ENCODE results near the gene ZNF644. TPM values are rescaled to one million over a fixed set of nuclear protein-coding genes. Genes with fewer than 3 reads are reported as not detected.
"Not testable (repeated sequence)": the region's sequence is repeated elsewhere in the genome, so short reads cannot be mapped to it uniquely, and the experiment has no call there.

ZNF644 gene
- 10 to 100 TPM; 24.9 to 34.4 TPM for total RNA-seq

DNA sequence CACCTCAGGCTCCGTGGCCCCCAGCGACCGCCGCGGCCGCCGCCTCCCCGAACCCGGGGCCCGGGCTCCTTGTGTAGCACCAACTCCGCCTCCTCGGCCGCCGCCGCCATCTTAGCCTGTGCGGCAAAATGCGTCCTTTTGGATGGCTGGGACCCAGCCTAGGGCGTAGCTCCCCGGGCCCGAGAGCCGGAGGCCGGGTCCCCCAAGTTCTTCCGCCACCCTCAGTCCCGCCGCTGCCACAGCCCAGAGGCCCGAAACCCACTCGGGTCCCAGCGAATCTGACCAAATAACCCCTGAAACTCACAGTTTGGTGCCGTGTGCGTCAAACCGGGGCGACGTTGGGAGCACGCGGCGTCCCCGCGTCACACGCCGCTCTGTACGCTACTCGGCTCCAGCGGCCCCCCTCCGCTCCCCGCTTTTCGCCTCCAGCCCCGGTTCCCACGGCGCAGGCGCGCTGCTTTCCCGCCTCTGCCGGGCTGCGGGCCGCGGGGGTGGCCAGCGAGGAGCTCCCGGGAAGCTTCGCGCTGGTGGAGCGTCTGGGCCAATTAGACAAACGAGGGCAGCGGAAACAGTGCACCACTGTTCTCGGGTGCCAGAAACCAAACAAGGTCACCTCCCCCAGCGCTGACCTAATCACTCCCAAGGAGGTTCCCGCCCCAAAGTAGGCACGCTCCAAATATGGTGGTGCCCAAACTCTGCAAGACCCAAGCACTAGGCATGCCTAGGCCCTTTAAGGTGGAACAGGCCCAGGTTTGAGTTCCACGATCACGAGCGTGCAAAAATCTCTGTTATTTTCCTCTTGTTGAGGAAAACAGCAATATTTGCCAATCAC lies at the start of gene ZNF644:
TSS of gene ZNF644 (minus strand) at position 350 of the 832 bp plus-strand sequence. CDS start 39,682 bp downstream, outside the sequence.
- Histone ChIP-seq H3K4me3 (peak within 1 kb of the TSS; percentile 97 to 98), H3K27me3 (no peaks in the 10 kb centered on the region), H3K36me3 (peaks cover 3% of the 10 kb centered on the region), H3K4me1 (peaks cover 0 to 48% of the 10 kb centered on the region in 2 donors), H3K27ac (peak within 1 kb of the TSS; percentile 100), H3K9me3 (no peaks in the 10 kb centered on the region)
- DNase-seq (ENCODE audit: low spot score), result peak; percentile 94
- TF ChIP-seq, protein P1, sequence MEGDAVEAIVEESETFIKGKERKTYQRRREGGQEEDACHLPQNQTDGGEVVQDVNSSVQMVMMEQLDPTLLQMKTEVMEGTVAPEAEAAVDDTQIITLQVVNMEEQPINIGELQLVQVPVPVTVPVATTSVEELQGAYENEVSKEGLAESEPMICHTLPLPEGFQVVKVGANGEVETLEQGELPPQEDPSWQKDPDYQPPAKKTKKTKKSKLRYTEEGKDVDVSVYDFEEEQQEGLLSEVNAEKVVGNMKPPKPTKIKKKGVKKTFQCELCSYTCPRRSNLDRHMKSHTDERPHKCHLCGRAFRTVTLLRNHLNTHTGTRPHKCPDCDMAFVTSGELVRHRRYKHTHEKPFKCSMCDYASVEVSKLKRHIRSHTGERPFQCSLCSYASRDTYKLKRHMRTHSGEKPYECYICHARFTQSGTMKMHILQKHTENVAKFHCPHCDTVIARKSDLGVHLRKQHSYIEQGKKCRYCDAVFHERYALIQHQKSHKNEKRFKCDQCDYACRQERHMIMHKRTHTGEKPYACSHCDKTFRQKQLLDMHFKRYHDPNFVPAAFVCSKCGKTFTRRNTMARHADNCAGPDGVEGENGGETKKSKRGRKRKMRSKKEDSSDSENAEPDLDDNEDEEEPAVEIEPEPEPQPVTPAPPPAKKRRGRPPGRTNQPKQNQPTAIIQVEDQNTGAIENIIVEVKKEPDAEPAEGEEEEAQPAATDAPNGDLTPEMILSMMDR (IDR thresholded peaks at IDR 0.05), result no peak

DNA sequence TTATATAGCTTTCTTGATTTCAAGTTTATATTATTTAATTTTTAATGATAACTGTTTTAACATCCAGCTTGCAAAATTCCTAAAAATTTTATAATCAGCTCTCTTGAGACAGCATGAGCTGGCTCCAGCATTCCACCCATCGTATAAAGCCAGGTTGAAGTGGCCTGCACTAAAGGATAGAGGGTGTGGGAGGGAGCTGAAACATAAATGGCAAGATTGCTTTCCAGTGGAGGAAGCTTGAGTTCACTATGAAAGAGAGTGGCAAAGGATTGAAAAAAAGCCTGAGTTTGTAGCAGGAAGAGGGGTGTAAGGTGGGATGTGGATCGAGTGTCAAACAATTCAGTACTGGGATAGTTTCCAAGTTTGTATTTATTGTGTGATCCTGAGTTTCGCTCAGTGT lies 48.5 kb upstream of the ZNF644 start:
- TF ChIP-seq, protein P1 (IDR thresholded peaks at IDR 0.05), result no peak
- no peak overlapping the region for H3K4me3 ChIP-seq

DNA sequence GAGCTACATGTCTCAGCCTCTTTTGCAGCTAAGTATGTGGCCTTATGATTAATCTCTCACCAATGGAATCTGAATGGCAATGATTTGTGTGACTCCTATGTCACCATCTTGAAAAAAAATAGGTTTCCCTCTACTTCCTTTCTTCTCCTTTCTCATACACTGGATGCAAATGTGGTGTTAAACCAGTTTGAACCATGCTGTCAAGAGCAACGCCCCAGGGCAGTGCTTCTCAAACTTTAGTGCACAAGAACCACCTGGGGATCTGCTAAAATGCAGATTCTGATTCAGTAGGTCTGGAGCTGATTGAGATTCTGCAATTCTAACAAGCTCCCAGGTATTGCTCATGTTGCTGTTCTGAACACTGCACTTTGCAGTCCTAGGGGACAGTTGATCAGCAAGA lies 44.7 kb upstream of the ZNF644 start:
- DNase-seq (ENCODE audit: low spot score), result no peak
- Histone ChIP-seq H3K36me3 (no peaks in the 10 kb centered on the region), H3K4me3 (no peak overlapping the region), H3K9me3 (no peaks in the 10 kb centered on the region), H3K27ac (no peak overlapping the region), H3K27me3 (no peaks in the 10 kb centered on the region), H3K4me1 (no peaks in the 10 kb centered on the region)
- TF ChIP-seq, protein P1 (IDR thresholded peaks at IDR 0.05), result no peak

More for the DNA sequence above, 48.5 kb upstream of the ZNF644 start:
- no peaks in the 10 kb centered on the region for H3K27me3 ChIP-seq
- H3K27ac ChIP-seq, result no peak overlapping the region
- no peaks in the 10 kb centered on the region for H3K9me3 ChIP-seq
- no peaks in the 10 kb centered on the region for H3K4me1 ChIP-seq
- DNase-seq (ENCODE audit: low spot score), result no peak
- no peaks in the 10 kb centered on the region for H3K36me3 ChIP-seq

DNA sequence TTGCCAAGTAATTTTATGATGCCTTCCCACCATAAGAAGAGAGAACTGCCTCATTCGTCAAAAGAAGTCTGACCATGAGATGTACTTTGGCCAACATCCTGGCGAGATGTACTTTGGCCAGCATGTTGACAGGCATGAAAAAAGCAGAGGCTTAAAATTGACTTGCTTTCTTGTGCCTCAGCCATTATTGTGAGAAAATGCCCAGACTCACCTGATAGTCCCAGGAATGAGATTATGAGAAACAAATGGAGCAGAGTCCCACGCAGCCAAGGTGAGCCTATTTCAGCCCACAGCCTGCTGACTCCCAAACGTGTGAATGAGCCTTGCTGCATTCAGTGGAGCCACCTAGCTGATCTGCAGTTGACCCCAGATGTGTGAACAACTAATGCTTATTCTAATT lies 43.5 kb upstream of the ZNF644 start:
- TF ChIP-seq, protein P1 (IDR thresholded peaks at IDR 0.05), result no peak
- Histone ChIP-seq H3K4me3 (no peak overlapping the region), H3K9me3 (no peaks in the 10 kb centered on the region), H3K4me1 (no peaks in the 10 kb centered on the region), H3K27me3 (no peaks in the 10 kb centered on the region), H3K27ac (no peak overlapping the region), H3K36me3 (no peaks in the 10 kb centered on the region)
- no peak for DNase-seq (ENCODE audit: low spot score)

DNA sequence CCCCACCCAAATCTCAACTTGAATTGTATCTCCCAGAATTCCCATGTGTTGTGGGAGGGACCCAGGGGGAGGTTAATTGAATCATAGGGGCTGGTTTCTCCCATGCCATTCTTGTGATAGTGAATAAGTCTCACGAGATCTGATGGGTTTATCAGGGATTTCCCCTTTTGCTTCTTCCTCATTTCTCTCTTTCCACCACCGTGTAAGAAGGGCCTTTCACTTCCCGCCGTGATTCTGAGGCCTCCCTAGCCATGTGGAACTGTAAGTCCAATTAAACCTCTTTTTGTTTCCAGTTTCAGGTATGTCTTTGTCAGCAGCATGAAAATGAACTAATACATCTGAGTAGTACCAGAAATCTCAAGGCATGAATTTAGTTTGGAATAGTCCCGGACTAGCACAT lies 41.6 kb upstream of the ZNF644 start:
- not testable (repeated sequence) for DNase-seq (ENCODE audit: low spot score); H3K4me1 ChIP-seq; H3K27me3 ChIP-seq; H3K36me3 ChIP-seq; H3K4me3 ChIP-seq; H3K9me3 ChIP-seq; H3K27ac ChIP-seq

DNA sequence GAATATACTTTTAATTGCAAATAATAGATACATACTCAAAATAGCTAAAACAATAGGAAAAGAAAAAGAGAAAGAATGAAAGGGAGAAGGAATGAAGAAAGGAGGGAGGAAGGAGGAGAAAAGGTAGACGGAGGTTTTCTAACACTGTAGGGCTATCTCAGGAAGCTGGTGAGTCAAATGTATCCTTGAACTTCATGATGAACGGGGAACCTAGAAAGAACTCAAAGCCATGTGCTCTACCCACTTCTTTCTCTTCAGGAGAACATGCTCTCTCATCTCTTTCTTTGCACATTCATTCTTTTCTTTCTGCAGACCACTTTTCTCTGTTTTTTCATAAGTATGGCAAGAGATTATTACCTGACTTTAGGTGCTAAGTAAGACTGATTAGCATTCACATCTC lies 37.3 kb upstream of the ZNF644 start:
- H3K4me3 ChIP-seq, result no peak overlapping the region
- no peaks in the 10 kb centered on the region for H3K9me3 ChIP-seq
- no peak for DNase-seq (ENCODE audit: low spot score)
- no peaks in the 10 kb centered on the region for H3K4me1 ChIP-seq
- H3K27me3 ChIP-seq, result no peaks in the 10 kb centered on the region
- H3K36me3 ChIP-seq, result no peaks in the 10 kb centered on the region
- H3K27ac ChIP-seq, result no peak overlapping the region
- TF ChIP-seq, protein P1 (IDR thresholded peaks at IDR 0.05), result no peak
